Left forelimb (tissue), 1 donor: ENCODE data around the gene IFT88.
"Not testable (repeated sequence)": the region's sequence is repeated elsewhere in the genome, so short reads cannot be mapped to it uniquely, and the experiment has no call there.

Experiments
- DNase-seq: peaks from one replicate; pipeline ENCODE4 v3.0.0-alpha.2; 2018; ENCODE audit warnings: low spot score

The IFT88 gene

GRCh38 chr13:20636079-20636478 lies 69.1 kb downstream of the IFT88 start:
- DNase-seq = no peak

- no peak for DNase-seq
Observed at GRCh38 chr13:20637811-20638210, 70.9 kb downstream of the IFT88 start.

- DNase-seq = no peak
Observed at GRCh38 chr13:20647758-20648157, 80.8 kb downstream of the IFT88 start.

GRCh38 chr13:20652946-20653345 lies 86.0 kb downstream of the IFT88 start:
- no peak for DNase-seq

- no peak for DNase-seq
Observed at GRCh38 chr13:20654156-20654555, 87.2 kb downstream of the IFT88 start.

- no peak for DNase-seq
Observed at GRCh38 chr13:20658451-20659040, 91.6 kb downstream of the IFT88 start.

- DNase-seq = no peak
Observed at GRCh38 chr13:20664351-20664750, 97.4 kb downstream of the IFT88 start.

- no peak for DNase-seq
Observed at GRCh38 chr13:20666948-20667347, 100.0 kb downstream of the IFT88 start.

- DNase-seq = no peak
Observed at GRCh38 chr13:20667857-20668437, 101.0 kb downstream of the IFT88 start.

- DNase-seq = no peak
Observed at GRCh38 chr13:20669162-20669561, 102.2 kb downstream of the IFT88 start.

GRCh38 chr13:20671789-20672188 lies 104.8 kb downstream of the IFT88 start:
- DNase-seq = no peak

GRCh38 chr13:20672772-20673171 lies 105.8 kb downstream of the IFT88 start:
- no peak for DNase-seq

- DNase-seq = no peak
Observed at GRCh38 chr13:20673715-20674114, 106.8 kb downstream of the IFT88 start.

- no peak for DNase-seq
Observed at GRCh38 chr13:20676213-20676612, 109.3 kb downstream of the IFT88 start.

GRCh38 chr13:20678606-20679005 lies 111.6 kb downstream of the IFT88 start:
- DNase-seq = not testable (repeated sequence)

GRCh38 chr13:20679879-20680278 lies 112.9 kb downstream of the IFT88 start:
- no peak for DNase-seq

- no peak for DNase-seq
Observed at GRCh38 chr13:20680416-20681080, 113.6 kb downstream of the IFT88 start.

- not testable (repeated sequence) for DNase-seq
Observed at GRCh38 chr13:20681481-20681880, 114.5 kb downstream of the IFT88 start.

GRCh38 chr13:20682061-20682460 lies 115.1 kb downstream of the IFT88 start:
- DNase-seq = no peak

GRCh38 chr13:20684041-20684440 lies 117.1 kb downstream of the IFT88 start:
- no peak for DNase-seq

GRCh38 chr13:20684546-20684945 lies 117.6 kb downstream of the IFT88 start:
- no peak for DNase-seq

- no peak for DNase-seq
Observed at GRCh38 chr13:20685092-20685491, 118.1 kb downstream of the IFT88 start.

GRCh38 chr13:20686167-20686566 lies 119.2 kb downstream of the IFT88 start:
- no peak for DNase-seq
